ENCODE results near the gene SHH. TPM values are rescaled to one million over a fixed set of nuclear protein-coding genes. Genes with fewer than 3 reads are reported as not detected.

The SHH gene
- total and polyA plus RNA-seq, 9 donors, result 0.33 to 0.48 TPM; not detected in 7

DNA sequence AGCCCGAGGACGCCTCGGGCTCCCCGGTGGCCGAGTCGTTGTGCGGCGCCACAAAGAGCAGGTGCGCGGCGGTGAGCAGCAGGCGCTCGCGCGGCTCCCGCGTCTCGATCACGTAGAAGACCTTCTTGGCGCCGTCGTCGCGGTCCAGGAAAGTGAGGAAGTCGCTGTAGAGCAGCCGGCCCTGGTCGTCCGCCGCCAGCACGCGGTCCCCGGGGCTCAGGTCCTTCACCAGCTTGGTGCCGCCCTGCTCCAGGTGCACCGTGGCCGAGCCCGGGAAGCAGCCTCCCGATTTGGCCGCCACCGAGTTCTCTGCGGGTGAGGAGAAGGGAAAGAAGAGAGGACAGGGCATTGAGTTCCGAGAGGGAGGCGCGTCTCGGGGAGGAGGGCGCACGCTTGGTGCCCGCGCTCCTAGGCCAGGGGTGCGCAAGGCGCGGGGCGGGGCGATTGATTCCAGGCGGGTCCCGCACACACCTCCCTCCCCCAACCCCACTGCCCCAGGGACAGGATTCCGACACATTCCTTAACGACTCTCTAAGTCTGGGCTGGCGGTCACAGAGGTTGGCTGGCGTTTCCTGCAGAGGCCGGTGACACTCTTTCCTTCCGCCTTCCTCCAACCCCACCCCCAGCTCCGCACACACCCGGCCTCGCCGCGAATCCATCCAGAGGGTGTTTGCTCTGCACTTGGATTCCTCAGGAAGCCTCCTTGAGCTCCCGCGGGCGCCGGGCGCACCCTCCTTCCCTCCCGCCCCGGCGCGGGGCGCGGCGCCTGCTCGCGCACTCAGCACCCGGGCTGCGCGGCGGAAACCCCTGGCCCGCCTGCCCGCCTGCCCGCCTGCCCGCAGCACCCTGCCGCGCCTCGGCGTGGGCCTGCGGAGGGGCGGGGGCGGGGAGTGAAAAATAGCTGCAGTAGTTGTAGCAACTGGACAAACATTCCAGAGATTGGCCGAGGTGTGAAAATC lies 8.6 kb downstream of the SHH start:
- H3K27ac ChIP-seq, result no peak overlapping the region

GRCh38 chr7:155802906-155803417 lies 9.3 kb downstream of the SHH start:
- H3K27ac ChIP-seq, result no peak overlapping the region
- no peak for TF ChIP-seq POLR2A (IDR thresholded peaks at IDR 0.05)
- TF ChIP-seq EP300 (IDR thresholded peaks at IDR 0.05), result no peak
- TF ChIP-seq, protein P1, sequence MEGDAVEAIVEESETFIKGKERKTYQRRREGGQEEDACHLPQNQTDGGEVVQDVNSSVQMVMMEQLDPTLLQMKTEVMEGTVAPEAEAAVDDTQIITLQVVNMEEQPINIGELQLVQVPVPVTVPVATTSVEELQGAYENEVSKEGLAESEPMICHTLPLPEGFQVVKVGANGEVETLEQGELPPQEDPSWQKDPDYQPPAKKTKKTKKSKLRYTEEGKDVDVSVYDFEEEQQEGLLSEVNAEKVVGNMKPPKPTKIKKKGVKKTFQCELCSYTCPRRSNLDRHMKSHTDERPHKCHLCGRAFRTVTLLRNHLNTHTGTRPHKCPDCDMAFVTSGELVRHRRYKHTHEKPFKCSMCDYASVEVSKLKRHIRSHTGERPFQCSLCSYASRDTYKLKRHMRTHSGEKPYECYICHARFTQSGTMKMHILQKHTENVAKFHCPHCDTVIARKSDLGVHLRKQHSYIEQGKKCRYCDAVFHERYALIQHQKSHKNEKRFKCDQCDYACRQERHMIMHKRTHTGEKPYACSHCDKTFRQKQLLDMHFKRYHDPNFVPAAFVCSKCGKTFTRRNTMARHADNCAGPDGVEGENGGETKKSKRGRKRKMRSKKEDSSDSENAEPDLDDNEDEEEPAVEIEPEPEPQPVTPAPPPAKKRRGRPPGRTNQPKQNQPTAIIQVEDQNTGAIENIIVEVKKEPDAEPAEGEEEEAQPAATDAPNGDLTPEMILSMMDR (IDR thresholded peaks at IDR 0.05), result no peak
- no peak overlapping the region for H3K4me3 ChIP-seq
- WGBS, 3 donors, result 0 to 3% (median 2%) methylated on average over 22 to 70 of the region's 70 CpGs
- intact Hi-C loops (cut with DNase I), result no loop called here
- peaks cover 5% of the 10 kb centered on the region for H3K27me3 ChIP-seq
- no peak for DNase-seq
- no peaks in the 10 kb centered on the region for H3K36me3 ChIP-seq
- H3K4me1 ChIP-seq (ENCODE audit: insufficient read depth), result peaks cover 2% of the 10 kb centered on the region
- no peaks in the 10 kb centered on the region for H3K9me3 ChIP-seq

More for the DNA sequence above, 8.6 kb downstream of the SHH start:
- H3K4me1 ChIP-seq (ENCODE audit: insufficient read depth), result peaks cover 2% of the 10 kb centered on the region
- intact Hi-C loops (cut with DNase I), result no loop called here
- no peak overlapping the region for H3K4me3 ChIP-seq
- no peak for DNase-seq
- WGBS, 3 donors, result 0 to 1% (median 1%) methylated on average over 73 to 96 of the region's 96 CpGs
- H3K27me3 ChIP-seq, result peaks cover 5% of the 10 kb centered on the region
- no peaks in the 10 kb centered on the region for H3K36me3 ChIP-seq
- TF ChIP-seq POLR2A (IDR thresholded peaks at IDR 0.05) (no peak), EP300 (IDR thresholded peaks at IDR 0.05) (no peak)
- TF ChIP-seq, protein P1 (IDR thresholded peaks at IDR 0.05), result no peak
- no peaks in the 10 kb centered on the region for H3K9me3 ChIP-seq

DNA sequence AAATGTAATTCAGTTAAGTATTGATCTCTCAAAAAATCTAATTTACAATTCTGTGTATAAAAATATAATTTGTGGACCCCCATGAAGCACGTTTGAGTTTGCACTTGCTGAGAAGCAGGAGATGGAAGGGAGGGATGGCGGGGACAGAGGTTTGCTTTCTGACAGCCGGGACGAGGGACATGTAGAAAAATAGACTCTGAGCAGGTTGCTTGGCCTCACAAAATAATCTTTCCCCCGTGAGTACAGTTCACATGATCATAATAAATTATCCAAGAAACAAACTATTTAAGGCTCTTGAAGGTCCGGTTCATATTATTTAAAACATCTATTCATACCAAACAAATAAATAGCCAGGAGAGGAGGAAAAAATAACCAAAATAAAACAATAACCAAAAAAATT lies 10.0 kb downstream of the SHH start:
- intact Hi-C loops (cut with DNase I), result no loop called here
- H3K4me1 ChIP-seq (ENCODE audit: insufficient read depth), result peaks cover 2% of the 10 kb centered on the region
- peaks cover 5% of the 10 kb centered on the region for H3K27me3 ChIP-seq
- H3K4me3 ChIP-seq, result no peak overlapping the region
- TF ChIP-seq, protein P1 (IDR thresholded peaks at IDR 0.05), result no peak
- no peak for TF ChIP-seq EP300 (IDR thresholded peaks at IDR 0.05)
- TF ChIP-seq POLR2A (IDR thresholded peaks at IDR 0.05), result no peak
- no peak overlapping the region for H3K27ac ChIP-seq
- 30 to 39% (median 38%) methylated on average over 6 of the region's 6 CpGs for WGBS, 3 donors
- DNase-seq, result no peak
- H3K36me3 ChIP-seq, result no peaks in the 10 kb centered on the region
- no peaks in the 10 kb centered on the region for H3K9me3 ChIP-seq

GRCh38 chr7:155800741-155801267 lies 11.5 kb downstream of the SHH start:
- 80 to 85% (median 80%) methylated on average over 16 of the region's 16 CpGs for WGBS, 3 donors
- no peaks in the 10 kb centered on the region for H3K27me3 ChIP-seq
- intact Hi-C loops (cut with DNase I), result no loop called here

More at GRCh38 chr7:155800741-155801267, 11.5 kb downstream of the SHH start:
- H3K36me3 ChIP-seq, result no peaks in the 10 kb centered on the region
- peaks cover 2% of the 10 kb centered on the region for H3K4me1 ChIP-seq (ENCODE audit: insufficient read depth)
- no peaks in the 10 kb centered on the region for H3K9me3 ChIP-seq
- H3K27ac ChIP-seq, result no peak overlapping the region
- DNase-seq, result no peak
- TF ChIP-seq EP300 (IDR thresholded peaks at IDR 0.05) (no peak), POLR2A (IDR thresholded peaks at IDR 0.05) (no peak)
- TF ChIP-seq, protein P1 (IDR thresholded peaks at IDR 0.05), result no peak
- no peak overlapping the region for H3K4me3 ChIP-seq
